Measurements from ENCODE around the gene ACOT2.
"Not testable (repeated sequence)": the region's sequence is repeated elsewhere in the genome, so short reads cannot be mapped to it uniquely, and the experiment has no call there.

Gene ACOT2

DNA sequence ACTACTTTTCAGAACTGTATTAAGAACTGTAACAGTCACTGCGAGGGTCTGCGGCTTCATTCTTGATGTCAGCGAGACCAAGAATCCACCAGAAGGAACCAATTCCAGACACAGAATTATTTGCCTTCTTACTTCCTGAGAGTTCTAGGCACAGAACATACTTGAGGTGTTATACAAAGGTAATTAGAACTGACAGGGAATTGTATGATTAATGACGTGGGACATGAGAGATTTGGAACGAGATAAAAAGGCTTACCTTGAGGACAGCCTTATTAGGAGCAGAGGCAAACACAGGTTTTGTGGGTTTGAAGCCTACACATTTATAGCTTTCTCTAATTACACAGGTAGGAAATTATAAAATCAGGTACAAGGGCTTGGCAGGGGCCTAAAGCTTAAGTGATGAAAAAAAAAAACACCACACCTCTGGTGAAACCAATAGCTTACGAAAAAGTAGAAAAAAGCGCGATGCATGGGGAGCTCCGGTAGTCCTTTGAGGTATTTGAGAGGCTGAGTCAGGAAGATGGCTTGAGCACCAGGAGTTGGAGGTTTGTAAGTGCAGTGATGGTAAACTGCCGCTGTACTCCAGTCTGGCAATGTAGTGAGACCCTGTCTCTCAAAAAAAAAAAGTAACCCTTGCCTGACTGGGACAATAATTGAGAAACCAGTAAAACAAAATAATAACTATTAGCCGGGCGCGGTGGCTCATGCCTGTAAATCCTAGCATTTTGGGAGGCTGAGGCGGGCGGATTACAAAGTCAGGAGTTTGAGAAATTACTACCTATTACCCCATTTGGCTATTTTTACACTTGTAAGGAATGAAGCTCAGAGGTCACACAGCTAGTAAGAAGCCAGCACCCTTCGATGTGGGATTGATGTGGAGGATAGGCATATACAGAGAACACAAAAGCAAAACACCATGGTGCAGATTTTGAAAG, 795 bp upstream of the ACOT2 start:
- DNase-seq: no peak

DNA sequence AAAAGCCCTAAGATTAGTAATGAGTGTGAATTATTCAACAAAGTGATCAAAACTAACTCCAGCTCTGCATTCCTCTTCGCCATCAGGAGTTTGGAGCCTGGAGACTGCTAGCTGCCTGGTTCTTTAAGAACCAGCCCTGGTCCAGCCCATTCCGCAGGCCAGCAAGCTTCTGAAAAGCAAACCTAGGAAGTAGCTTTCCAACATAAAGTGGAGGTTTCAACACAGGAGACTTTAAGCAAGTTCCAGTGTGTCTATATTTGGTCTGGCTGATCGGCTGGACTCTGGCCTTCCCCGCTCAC, 178 bp upstream of the ACOT2 start:
- DNase-seq: not testable (repeated sequence)

DNA sequence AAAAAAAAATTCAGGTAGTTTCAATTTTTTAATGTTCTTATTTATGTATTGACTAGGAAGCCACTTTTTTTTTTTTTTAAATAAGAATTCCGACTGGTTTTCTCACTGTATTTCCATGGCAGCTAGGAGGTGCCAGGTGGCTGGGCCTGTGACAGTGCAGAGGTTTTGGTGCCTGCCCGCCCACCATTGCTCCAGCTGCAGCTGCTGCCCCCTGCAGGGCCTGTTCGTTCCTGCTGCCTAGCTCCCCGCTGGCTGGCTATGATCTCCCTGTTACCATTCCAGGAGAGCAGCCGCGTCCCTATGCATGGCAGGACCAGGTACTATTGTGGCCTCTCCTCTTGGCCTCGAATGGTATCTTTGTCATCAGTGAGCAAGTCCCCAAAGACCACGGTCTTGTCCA, 1.9 kb downstream of the ACOT2 start:
- DNase-seq: peak; percentile 18

DNA sequence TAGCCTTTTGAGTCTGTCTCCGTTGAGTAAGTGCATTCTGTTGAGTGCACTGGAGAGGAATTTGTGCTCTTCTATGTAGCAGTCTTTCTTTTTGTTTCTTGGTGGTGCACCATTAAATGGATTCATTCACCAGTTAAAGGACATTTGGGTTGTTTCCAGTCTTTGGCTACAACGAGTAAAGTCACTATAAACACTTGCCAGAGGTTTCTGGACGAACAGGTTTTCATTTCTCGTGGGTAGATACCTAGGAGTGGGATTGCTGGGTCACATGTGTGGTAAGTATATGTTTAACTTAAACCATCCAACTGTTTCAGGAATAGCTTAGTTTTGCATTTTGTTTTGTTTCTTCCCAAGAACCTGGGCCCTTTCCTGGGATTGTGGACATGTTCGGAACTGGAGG, 4.0 kb downstream of the ACOT2 start:
- DNase-seq: not testable (repeated sequence)

DNA sequence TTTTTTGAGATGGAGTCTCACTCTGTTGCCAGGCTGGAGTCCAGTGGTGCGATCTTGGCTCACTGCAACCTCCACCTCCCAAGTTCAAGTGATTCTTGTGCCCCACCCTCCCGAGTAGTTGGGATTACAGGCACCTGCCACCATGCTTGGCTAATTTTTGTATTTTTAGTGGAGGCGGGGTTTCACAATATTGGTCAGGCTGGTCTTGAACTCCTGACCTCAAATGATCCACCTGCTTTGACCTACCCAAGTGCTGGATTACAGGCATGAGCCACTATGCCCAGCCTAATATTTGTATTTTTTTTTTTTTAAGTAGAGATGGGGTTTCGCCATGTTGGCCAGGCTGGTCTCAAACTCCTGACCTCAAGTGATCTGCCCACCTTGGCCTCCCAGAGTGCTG, 4.7 kb downstream of the ACOT2 start:
- DNase-seq: not testable (repeated sequence)

DNA sequence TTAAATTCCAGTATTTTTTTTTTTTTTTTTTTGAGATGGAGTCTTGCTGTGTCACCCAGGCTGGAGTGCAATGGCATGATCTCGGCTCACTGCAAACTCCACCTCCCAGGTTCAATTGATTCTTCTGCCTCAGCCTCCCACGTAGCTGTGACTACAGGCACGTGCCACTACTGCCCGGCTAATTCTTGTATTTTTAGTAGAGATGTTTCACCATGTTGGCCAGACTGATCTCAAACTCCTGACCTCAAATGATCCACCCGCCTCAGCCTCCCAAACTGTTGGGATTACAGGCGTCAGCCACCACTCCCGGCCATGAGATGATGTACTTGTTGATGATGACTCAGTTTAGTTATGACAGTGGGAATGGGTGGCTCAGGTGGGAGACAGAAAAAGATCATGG, 5.2 kb downstream of the ACOT2 start:
- DNase-seq: not testable (repeated sequence)

DNA sequence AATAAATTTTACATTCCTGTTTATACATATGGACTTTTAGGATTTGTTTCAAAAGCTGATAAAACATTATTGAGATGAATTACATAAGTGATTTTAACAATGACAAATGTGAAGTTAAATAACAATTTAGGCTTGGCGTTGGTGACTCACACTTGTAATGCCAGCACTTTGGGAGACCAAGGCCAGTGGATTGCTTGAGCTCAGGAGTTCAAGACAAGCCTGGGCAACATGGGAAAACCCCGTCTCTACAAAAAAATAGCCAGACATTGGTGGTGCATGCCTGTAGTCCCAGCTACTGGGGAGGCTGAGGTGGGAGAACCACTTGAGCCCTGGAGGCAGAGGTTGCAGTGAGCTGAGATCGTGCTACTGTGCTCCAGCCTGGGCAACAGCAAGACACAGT, 7.4 kb downstream of the ACOT2 start:
- DNase-seq: no peak

DNA sequence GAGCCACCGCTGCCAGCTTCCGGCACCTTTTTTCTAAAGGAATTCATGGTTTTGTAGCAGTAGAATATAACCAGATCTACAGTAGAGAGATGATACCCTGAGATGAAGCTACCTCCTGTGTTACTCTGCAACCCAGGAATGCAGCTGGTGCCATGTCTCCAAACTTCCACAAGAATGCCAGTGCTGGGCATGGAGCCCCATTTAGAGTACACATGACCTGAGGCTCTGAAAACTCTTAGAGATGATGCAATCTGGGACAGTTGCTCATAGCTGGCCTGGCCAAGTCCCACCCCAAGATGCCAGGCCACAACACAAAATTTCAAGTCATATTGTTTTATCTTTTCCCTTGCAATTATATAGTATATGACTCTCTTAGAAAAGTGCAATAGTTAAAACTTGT, 8.2 kb downstream of the ACOT2 start:
- not testable (repeated sequence) for DNase-seq

DNA sequence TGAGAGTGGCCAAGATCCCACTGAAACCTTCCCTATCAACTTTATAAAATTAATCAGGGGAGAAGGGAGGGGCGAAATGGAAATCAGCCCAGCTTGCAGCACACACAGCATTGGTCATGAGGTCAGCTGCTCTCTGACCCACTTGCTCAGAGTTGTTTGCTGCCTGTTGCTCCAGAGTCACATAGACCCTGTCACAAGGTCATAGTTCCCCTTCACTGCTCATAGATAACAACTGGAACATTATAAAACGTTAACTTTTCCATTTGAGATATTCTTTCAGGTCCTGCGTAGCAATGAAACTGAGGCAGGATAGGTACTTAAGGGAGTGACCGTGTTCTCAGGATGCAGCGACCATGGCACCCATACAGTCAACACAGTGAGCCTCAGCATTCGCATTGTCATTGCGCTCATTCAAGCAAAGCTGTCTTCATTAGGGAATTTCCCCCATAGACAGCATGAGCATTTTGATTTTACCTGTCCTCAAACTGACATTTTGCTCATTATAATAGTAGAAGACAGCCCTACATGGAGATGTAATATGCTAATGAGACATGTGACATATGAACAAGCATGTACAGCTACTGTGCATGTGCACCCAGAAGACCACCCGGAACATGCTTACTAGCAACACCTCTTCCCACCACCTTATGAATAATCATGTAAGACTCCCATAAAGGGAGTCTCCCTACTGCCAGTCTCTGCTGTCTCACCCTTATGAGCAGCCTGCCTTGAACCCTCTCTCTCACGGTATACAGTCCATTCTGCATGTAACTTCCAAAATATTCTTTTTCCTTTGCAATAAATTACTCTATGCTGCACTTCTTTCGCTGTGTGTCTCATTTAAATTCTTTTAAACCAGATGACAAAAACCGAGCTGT, 13.3 kb downstream of the ACOT2 start:
- DNase-seq: not testable (repeated sequence)

DNA sequence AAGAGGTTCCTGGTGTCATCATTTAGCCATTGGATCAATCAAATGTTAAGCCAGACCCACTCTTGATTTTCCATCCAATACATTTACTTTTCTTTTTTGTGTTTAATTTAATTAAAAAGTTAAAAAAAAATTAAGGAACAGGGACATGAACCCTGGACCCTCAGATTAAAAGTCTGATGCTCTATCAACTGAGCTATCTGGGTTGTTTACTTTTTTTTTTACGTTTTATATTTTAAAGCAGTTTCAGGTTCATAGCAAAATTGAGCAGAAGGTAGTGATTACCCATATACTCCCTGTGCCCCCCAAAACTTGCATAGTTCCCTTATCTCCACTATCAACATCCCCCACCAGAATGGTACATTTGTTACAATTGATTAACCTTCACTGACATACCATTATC, 19.7 kb downstream of the ACOT2 start:
- no peak for DNase-seq

DNA sequence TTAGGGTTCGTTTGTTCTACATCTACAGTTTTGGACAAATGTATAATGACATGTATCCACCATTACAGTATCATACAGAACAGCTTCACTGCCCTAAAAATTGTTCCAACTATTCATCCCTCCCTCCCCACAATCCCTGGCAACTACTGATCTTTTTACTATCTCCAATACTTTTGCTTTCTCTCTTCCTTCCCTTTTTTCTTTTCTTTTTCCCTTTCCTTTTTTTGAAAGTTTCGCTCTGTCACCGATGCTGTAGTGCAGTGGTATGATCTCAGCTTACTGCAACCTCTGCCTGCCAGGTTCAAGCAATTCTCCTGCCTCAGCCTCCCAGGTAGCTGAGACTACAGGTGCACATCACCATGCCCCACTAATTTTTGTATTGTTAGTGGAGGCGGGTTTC, 20.1 kb downstream of the ACOT2 start:
- DNase-seq: no peak

DNA sequence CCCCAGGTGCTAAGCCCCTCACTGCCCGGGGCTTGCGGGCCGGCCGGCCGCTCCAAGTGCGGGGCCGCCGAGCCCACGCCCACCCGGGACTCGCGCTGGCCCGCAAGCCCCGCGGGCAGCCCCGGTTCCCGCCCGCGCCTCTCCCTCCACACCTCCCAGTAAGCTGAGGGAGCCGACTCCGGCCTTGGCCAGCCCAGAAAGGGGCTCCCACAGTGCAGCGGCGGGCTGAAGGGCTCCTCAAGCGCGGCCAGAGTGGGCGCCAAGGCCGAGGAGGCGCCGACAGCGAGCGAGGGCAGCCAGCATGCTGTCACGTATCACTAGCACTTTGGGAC, 21.6 kb downstream of the ACOT2 start:
- DNase-seq: not testable (repeated sequence)

DNA sequence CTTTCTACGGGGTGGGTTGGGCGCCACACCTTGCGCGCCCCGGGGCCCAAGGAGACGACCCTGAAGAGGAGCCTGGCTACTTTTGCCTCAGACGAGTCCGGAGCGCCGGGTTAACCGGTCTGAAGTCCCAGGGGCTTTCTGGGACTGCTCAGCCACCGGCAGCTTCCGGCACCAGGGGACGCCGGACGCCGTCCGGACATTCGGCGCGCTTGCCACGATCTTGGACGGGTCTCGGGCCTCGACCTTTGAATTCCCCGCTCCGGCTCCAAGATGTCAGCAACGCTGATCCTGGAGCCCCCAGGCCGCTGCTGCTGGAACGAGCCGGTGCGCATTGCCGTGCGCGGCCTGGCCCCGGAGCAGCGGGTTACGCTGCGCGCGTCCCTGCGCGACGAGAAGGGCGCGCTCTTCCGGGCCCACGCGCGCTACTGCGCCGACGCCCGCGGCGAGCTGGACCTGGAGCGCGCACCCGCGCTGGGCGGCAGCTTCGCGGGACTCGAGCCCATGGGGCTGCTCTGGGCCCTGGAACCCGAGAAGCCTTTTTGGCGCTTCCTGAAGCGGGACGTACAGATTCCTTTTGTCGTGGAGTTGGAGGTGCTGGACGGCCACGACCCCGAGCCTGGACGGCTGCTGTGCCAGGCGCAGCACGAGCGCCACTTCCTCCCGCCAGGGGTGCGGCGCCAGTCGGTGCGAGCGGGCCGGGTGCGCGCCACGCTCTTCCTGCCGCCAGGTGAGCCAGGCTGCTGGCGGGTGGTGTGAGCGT, 22.9 kb downstream of the ACOT2 start, which contains the start of gene ACOT4:
TSS of gene ACOT4 (plus strand) at position 184 of the 760 bp plus-strand sequence. CDS start at position 271, 87 bp downstream.
- DNase-seq: peak; percentile 50

DNA sequence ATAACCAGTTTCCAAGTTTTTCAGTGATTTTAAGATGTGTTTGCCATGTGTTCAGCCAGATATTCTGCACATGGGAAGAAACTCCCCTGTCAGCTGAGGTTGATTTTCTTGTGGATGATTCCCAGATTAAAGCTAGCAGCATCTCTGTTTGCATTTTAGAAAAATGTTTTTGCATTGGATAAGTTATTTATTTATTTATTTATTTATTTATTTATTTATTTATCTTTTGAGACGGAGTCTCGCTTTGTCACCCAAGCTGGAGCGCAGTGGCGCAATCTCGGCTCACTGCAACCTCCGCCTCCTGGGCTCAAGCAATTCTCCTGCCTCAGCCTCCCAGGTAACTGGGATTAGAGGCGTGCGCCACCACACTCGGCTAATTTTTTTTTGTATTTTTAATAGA, 25.5 kb downstream of the ACOT2 start:
- DNase-seq: no peak

DNA sequence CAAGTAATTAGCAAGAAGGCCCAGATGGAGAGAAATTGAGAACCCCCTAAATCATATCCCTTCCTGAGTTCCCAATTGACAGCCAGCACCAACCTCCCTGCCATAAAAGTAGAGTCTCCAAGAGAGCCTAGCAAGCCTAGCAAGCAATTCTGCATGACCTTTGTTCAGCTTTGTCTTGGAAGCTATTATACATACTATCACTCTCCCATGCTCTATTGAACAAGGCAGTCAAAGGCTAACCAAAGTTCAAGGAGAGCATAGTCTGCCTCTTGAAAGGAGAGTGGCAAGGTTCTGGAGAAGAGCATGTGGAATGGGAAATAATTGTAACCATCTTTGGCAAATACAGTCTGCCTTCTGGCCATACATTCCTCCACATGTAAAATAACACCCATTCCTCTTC, 30.5 kb downstream of the ACOT2 start:
- DNase-seq: no peak

DNA sequence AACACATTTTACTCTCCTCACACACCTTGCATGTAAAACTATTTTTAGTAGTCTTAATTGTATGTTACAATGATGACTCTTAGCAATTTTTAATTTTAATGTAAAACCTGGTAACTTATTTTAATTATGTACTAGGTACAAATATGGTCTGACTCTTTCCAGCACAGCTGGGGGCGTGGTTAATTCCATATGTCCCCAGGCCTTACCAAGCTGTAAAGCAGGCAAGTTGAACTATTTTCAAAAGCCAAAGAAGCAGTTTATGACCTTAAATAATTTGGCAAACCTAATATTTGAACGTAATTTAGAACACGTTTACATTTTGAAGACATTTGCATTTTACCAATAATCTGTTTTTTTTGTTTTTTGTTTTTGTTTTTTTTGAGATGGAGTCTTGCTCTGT, 34.0 kb downstream of the ACOT2 start:
- DNase-seq: no peak

DNA sequence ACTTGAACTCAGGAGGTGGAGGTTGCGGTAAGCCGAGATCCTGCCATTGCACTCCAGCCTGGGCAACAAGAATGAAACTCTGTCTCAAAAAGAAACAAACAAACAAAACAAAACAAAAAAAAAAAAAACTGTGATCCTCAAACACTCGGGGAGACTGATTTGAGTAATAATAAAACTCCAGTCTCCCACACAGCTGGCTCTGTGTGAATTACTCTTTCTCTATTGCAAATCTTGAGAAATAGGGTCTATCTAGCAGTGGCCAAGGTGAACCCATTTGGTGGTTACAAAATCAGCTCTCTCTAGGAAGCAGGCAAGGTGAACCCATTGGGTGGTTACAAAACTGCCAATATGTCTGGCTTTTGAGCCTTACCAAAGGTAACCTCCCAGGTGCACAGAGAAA, 37.3 kb downstream of the ACOT2 start:
- DNase-seq: no peak

DNA sequence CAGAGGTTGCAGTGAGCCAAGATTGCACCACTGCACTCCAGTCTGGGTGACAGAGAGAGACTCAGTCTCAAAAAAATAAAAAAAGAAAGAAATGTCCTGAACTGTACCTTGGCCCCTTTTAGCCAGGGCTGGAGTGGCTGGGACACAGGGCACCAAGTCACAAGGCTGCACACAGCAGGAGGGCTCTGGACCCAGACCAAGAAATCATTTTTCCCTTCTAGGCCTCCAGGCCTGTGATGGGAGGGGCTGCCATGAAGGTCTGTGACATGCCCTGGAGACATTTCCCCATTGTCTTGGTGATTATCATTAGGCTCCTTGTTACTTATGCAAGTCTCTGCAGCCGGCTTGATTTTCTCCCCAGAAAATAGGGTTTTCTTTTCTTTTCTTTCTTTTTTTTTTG, 38.2 kb downstream of the ACOT2 start:
- DNase-seq: no peak

DNA sequence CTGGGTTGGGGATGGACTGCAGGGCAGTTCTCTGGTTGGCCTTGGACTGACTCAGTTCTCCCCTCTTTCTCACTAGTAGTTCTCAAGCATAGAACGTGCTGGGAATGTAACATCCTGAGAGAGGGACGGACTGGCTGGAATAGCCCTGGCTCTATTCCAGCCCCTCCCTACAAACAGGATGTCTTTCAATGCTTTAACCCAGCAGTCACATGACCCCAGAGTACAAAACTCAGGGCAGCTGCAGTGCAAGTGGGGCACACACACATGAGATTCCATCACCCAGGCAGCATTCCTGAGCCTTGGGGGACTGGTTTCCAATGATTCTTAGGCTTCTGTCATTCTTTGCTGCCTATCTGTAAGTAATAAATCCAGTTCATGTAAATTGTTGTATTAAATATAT, 41.7 kb downstream of the ACOT2 start:
- no peak for DNase-seq

DNA sequence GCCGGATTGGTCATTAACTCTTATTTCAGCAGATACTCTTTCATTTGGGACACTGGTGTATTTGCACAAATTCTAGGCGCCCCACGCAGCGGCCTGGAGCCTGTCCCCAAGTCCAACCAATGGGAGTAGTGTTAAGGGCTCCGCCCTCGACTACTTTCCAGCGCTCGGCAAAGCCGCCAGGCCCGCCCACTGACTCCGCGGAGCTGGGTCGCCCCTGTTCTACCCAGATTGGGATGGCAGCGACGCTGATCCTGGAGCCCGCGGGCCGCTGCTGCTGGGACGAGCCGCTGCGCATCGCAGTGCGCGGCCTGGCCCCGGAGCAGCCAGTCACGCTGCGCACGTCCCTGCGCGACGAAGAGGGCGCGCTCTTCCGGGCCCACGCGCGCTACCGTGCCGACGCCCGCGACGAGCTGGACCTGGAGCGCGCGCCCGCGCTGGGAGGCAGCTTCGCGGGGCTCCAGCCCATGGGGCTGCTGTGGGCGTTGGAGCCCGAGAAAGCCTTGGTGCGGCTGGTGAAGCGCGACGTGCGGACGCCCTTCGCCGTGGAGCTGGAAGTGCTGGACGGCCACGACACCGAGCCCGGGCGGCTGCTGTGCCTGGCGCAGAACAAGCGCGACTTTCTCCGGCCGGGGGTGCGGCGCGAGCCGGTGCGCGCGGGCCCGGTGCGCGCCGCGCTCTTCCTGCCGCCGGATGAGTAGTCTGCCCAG, 43.5 kb downstream of the ACOT2 start, which contains the start of gene ACOT6:
TSS of gene ACOT6 (plus strand) at position 179 of the 707 bp plus-strand sequence. CDS start at position 234, 55 bp downstream.
- peak; percentile 46 for DNase-seq

DNA sequence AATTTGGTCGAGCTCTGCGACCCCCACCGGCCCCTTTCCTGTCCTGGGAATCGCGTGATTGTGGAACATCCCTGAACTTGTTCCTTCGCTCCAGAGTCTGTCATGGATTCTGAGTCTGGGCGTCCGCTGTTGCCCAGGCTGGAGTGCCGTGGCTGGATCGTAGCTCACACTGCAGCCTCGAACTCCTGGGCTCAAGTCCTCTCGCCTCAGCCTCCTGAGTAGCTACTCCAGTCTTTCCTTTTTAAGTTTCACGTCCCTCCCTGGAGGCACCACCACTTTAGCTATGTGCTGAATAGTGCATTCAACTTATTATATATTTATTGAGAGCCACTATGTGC, 44.0 kb downstream of the ACOT2 start:
- DNase-seq: no peak

DNA sequence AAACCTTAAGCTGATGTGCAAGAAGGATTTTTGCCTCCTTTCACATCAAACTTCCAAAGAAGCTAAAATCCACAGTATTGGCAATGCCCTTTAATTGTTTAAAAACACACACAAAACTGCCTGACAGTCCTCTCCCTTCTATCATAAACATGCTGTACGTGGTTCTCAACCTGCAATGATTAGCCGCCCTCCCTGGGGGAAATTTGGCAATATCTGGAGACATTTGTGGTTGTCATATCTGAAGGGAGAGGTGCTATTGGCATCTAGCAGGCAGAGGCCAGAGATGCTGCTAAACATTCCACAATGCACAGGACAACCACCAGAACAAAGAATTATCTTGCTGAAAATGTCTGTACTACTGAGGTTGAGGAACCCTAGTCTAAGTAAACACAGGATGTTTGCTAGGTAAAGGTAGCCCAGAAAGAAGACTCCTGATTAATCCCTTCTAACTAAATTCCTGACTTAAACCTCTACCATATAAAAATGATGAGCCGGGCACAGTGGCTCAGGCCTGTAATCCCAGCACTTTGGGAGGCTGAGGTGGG, 44.5 kb downstream of the ACOT2 start:
- DNase-seq: no peak
